Esophagus squamous epithelium (tissue), 4 donors: Measurements from ENCODE around the gene BAG3.

ENCODE experiments used
- CTCF ChIP-seq, 6 experiments: fragments of 450-650 bp in 4 of 6; fragments of 200-600 bp in 2 of 6; sonication (generic) in 2 of 6; IDR thresholded peaks; one replicate each; pipeline ENCODE4 v1.5.1; 2016 to 2019; ENCODE audit warnings: antibody characterized with exemption in 6 of 6, mild to moderate bottlenecking in 4 of 6, moderate library complexity in 4 of 6
- POLR2A ChIP-seq, 4 donors: fragments of 450-650 bp; IDR thresholded peaks; one replicate each; pipeline ENCODE4 v1.6.1; 2017; ENCODE audit warnings: antibody characterized with exemption in 4 of 4, mild to moderate bottlenecking in 4 of 4, moderate library complexity in 3 of 4

GRCh38 chr10:119673271-119673670, 22.1 kb downstream of the BAG3 start:
- no peak for TF ChIP-seq CTCF (IDR thresholded peaks at IDR 0.05)
- TF ChIP-seq POLR2A (IDR thresholded peaks at IDR 0.05) = no peak
